Transverse colon (tissue), 4 donors: ENCODE data around the gene LGALS8. TPM values are rescaled to one million over a fixed set of nuclear protein-coding genes. Genes with fewer than 3 reads are reported as not detected.

ENCODE experiments used
- DNase-seq: peaks from one replicate; pipeline ENCODE4 v3.0.0-alpha.2; 2019
- H3K27ac ChIP-seq, 4 donors: fragments of 200-600 bp; sonication (generic); 2 replicates each; pipeline ENCODE4 v1.5.1; 2016 to 2018; ENCODE audit warnings: inconsistent platforms in 4 of 4
- H3K27me3 ChIP-seq: fragments of 200-600 bp; sonication (generic); 2 replicates; pipeline ENCODE4 v1.5.1; 2017; ENCODE audit warnings: inconsistent platforms
- H3K36me3 ChIP-seq, 4 donors: fragments of 200-600 bp; sonication (generic); 2 replicates each; pipeline ENCODE4 v1.5.1; 2017 to 2019; ENCODE audit warnings: inconsistent platforms in 4 of 4
- H3K4me1 ChIP-seq, 4 donors: fragments of 200-600 bp; sonication (generic); 2 replicates each; pipeline ENCODE4 v1.5.1; 2017 to 2020; ENCODE audit warnings: inconsistent platforms in 4 of 4
- H3K4me3 ChIP-seq, 4 donors: fragments of 200-600 bp; sonication (generic); 1 replicate in 1 of 4; 2 replicates in 3 of 4; pipeline versions ENCODE4 v1.5.1 to v1.6.1; 2017 to 2019; ENCODE audit warnings: inconsistent platforms in 4 of 4
- H3K9me3 ChIP-seq, 2 donors: fragments of 200-600 bp; sonication (generic); 2 replicates each; pipeline ENCODE4 v1.5.1; 2017 to 2019; ENCODE audit warnings: inconsistent platforms in 2 of 2
- EP300 ChIP-seq: sonication (generic); formaldehyde crosslinking; IDR thresholded peaks from one replicate; pipeline ENCODE4 v1.6.1; 2017; ENCODE audit warnings: antibody characterized with exemption, low read depth
- POLR2A ChIP-seq: fragments of 450-650 bp; IDR thresholded peaks from one replicate; pipeline ENCODE4 v1.6.1; 2016; ENCODE audit warnings: antibody characterized with exemption, mild to moderate bottlenecking, moderate library complexity
- POLR2AphosphoS5 ChIP-seq, 3 donors: sonication (generic); formaldehyde crosslinking; IDR thresholded peaks; one replicate each; pipeline ENCODE4 v1.6.1; 2016; ENCODE audit warnings: antibody characterized with exemption in 3 of 3
- WGBS, 2 donors: methylation state at CpG; one replicate each; pipeline ENCODE4 v1.1.5; 2018; ENCODE audit warnings: low coverage in 1 of 2; 5-methylcytosine and 5-hydroxymethylcytosine counted together
- in situ Hi-C, 4 donors: fragments of 200-750 bp; cut with MboI; loops; one replicate each; pipeline versions ENCODE4 v1.15.0 to v1.15.1; 2017; ENCODE audit warnings: low sequenced_read_pairs in 3 of 4, low pct_ligation_motif_present in 1 of 4, low pct_unique_long_range_greater_than_20kb in 1 of 4
- intact Hi-C: fragments of 100-400 bp; cut with DNase I; formaldehyde crosslinking; loops from one replicate; pipeline ENCODE4 v1.15.1; 2023; ENCODE audit warnings: low total_unique reads
- total RNA-seq, 4 donors: library from RNA; depleted of rRNA; stranded (reverse); fragments of >200 nt; gene quantifications; one replicate each; pipeline ENCODE4 v1.1.0, GENCODE V29; 2016
- TF ChIP-seq, protein P1 (sequence below), 5 experiments: fragments of 200-600 bp in 3 of 5; fragments of 450-650 bp in 2 of 5; sonication (generic) in 3 of 5; IDR thresholded peaks; 1 replicate in 2 of 5; 2 replicates in 3 of 5; pipeline ENCODE4 v1.5.1; 2016 to 2017; ENCODE audit warnings: antibody characterized with exemption in 5 of 5, inconsistent platforms in 3 of 5, mild to moderate bottlenecking in 2 of 5, moderate library complexity in 1 of 5

Gene LGALS8
- total RNA-seq, 4 donors from 2014 or later: 38.2 to 88.1 (median 59.3) TPM

DNA sequence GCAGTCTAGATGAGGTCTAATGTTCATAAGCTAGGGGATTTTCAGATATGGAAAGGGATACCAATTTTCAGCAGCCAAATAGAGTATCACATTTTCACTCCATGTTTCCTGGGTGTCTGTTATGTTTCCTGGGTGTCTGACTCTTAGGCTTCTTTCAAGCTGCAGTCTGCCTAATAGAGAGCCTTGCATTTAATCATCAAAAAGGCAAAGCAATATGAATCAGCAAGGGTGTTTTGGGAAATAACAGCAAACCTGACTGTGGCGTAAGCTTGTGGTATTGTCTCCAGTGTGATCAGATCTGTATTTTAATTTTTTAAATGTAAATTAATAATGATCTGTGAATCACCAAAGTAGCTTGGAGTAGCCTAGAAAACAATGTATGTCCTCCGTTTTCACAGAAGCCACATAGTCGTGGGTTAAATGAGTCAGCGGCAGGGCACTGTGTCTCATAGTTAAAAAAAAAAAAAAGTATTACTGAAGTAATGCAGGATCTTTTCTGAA, 10.4 kb downstream of the LGALS8 start:
- no peak for TF ChIP-seq POLR2A
- no peak for TF ChIP-seq POLR2AphosphoS5 (IDR thresholded peaks at IDR 0.05)
- TF ChIP-seq, protein P1, sequence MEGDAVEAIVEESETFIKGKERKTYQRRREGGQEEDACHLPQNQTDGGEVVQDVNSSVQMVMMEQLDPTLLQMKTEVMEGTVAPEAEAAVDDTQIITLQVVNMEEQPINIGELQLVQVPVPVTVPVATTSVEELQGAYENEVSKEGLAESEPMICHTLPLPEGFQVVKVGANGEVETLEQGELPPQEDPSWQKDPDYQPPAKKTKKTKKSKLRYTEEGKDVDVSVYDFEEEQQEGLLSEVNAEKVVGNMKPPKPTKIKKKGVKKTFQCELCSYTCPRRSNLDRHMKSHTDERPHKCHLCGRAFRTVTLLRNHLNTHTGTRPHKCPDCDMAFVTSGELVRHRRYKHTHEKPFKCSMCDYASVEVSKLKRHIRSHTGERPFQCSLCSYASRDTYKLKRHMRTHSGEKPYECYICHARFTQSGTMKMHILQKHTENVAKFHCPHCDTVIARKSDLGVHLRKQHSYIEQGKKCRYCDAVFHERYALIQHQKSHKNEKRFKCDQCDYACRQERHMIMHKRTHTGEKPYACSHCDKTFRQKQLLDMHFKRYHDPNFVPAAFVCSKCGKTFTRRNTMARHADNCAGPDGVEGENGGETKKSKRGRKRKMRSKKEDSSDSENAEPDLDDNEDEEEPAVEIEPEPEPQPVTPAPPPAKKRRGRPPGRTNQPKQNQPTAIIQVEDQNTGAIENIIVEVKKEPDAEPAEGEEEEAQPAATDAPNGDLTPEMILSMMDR (IDR thresholded peaks at IDR 0.05): no peak
- no peak for TF ChIP-seq EP300
- no peaks in the 10 kb centered on the region for H3K27me3 ChIP-seq
- peaks cover 0 to 5% (median 1%) of the 10 kb centered on the region in 4 donors for H3K36me3 ChIP-seq
- H3K9me3 ChIP-seq: no peaks in the 10 kb centered on the region
- peaks cover 0 to 18% (median 12%) of the 10 kb centered on the region in 4 donors for H3K4me1 ChIP-seq
- in situ Hi-C loops: no loop called here
- H3K4me3 ChIP-seq: no peak overlapping the region
- no peak overlapping the region for H3K27ac ChIP-seq
- intact Hi-C loops: no loop called here
- WGBS, 2 donors: 63 to 70% methylated on average over 3 to 4 of the region's 4 CpGs
- DNase-seq: no peak

DNA sequence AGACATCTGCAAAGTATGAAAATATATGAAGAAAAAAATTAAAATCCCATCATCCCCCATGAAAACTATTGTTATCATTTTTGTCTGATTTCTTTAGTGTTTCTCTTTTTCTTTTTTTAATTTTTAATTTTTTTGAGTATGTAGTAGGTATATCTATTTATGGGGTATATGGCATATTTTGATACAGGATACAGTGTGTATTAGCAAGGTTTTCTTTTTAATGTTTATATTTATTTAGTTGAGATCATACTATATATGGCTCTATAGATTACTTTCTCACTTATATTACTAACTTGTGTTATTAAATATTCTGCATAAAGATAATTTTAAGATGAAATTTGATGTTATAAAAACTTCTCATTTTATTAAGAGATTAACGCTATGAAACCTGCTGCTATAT, 11.4 kb downstream of the LGALS8 start:
- Histone ChIP-seq H3K27ac (no peak overlapping the region), H3K27me3 (no peaks in the 10 kb centered on the region), H3K4me1 (peaks cover 0 to 18% (median 12%) of the 10 kb centered on the region in 4 donors), H3K4me3 (no peak overlapping the region), H3K36me3 (peaks cover 0 to 5% (median 1%) of the 10 kb centered on the region in 4 donors), H3K9me3 (no peaks in the 10 kb centered on the region)
- in situ Hi-C loops (no loop called here), intact Hi-C loops (no loop called here)
- TF ChIP-seq POLR2A (no peak), POLR2AphosphoS5 (IDR thresholded peaks at IDR 0.05) (no peak), EP300 (no peak)
- TF ChIP-seq, protein P1 (IDR thresholded peaks at IDR 0.05): no peak
- no peak for DNase-seq
- WGBS, 2 donors: 93 to 100% methylated on average over 1 of the region's 1 CpG

DNA sequence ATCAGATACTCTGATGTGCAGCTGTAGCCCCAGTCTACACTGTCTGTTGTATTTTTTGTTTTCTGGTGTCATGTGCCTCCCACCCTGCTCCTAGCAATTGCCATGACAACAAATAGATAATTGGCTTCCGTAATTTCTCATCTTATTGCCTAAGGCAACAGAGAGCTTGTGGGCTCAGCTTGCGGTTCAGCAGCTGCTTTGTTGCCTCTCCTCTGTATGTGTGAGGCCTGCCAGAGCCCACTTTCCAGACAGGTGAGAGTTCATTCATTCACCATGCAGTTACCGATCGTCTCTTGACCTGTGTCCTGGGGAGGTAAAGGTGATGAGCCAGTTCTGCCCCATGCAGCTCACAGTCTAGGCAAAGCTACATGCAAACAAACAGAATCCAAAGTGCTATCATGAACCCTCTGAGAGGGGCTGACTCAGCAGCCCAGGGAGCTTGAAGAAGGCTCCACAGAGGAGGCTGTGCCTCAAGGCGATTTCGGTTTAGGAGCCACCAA, 11.9 kb downstream of the LGALS8 start:
- H3K27me3 ChIP-seq: no peaks in the 10 kb centered on the region
- H3K27ac ChIP-seq: no peak overlapping the region
- WGBS, 2 donors: 89 to 92% methylated on average over 6 of the region's 6 CpGs
- H3K4me3 ChIP-seq: no peak overlapping the region
- H3K36me3 ChIP-seq: peaks cover 0 to 10% (median under 1%) of the 10 kb centered on the region in 4 donors
- TF ChIP-seq, protein P1 (IDR thresholded peaks at IDR 0.05): no peak
- TF ChIP-seq EP300: no peak
- TF ChIP-seq POLR2AphosphoS5 (IDR thresholded peaks at IDR 0.05): no peak
- TF ChIP-seq POLR2A: no peak
- no peak for DNase-seq
- peaks cover 0 to 17% (median 12%) of the 10 kb centered on the region in 4 donors for H3K4me1 ChIP-seq
- H3K9me3 ChIP-seq: no peaks in the 10 kb centered on the region
- intact Hi-C loops (no loop called here), in situ Hi-C loops (no loop called here)

DNA sequence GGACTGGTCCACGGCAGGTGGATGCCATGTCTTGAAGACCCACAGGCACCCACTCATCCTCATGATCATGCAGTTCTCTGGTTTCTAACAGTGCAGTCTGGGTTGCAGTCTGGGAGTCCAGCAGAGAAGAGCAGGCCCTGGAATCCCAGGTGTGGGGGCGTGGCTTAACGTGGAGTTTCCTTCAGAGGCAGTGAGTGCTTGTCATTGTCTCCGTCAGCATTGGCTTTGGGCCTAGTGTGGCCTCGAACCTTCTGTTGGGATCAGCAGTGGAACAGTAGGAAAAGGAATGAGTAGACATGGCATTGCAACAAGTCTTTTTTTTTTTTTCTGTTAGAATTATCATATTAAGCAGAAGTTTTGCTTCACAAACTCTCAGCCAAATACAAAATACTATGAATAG, 12.8 kb downstream of the LGALS8 start:
- Histone ChIP-seq H3K27ac (no peak overlapping the region), H3K4me1 (peaks cover 0 to 12% (median 8%) of the 10 kb centered on the region in 4 donors), H3K36me3 (peaks cover 0 to 10% (median 0%) of the 10 kb centered on the region in 4 donors), H3K4me3 (no peak overlapping the region), H3K9me3 (no peaks in the 10 kb centered on the region), H3K27me3 (no peaks in the 10 kb centered on the region)
- intact Hi-C loops (no loop called here), in situ Hi-C loops (no loop called here)
- DNase-seq: no peak
- TF ChIP-seq EP300 (no peak), POLR2AphosphoS5 (IDR thresholded peaks at IDR 0.05) (no peak)
- TF ChIP-seq, protein P1 (IDR thresholded peaks at IDR 0.05): no peak
- 81% methylated on average over 5 of the region's 5 CpGs; no CpG with 5 or more reads in 1 of the 2 donors for WGBS, 2 donors
